HG02763 (cell line): Measurements from ENCODE around the gene RNF115.
"Not testable (repeated sequence)": the region's sequence is repeated elsewhere in the genome, so short reads cannot be mapped to it uniquely, and the experiment has no call there.

ENCODE experiments used
- ATAC-seq: cut with Tn5 transposase; IDR thresholded peaks from one replicate; pipeline ENCODE4 v1.9.1; 2021; ENCODE audit warnings: mild to moderate bottlenecking, moderate library complexity; ENCODE audit not compliant: unreplicated experiment

Gene RNF115

DNA sequence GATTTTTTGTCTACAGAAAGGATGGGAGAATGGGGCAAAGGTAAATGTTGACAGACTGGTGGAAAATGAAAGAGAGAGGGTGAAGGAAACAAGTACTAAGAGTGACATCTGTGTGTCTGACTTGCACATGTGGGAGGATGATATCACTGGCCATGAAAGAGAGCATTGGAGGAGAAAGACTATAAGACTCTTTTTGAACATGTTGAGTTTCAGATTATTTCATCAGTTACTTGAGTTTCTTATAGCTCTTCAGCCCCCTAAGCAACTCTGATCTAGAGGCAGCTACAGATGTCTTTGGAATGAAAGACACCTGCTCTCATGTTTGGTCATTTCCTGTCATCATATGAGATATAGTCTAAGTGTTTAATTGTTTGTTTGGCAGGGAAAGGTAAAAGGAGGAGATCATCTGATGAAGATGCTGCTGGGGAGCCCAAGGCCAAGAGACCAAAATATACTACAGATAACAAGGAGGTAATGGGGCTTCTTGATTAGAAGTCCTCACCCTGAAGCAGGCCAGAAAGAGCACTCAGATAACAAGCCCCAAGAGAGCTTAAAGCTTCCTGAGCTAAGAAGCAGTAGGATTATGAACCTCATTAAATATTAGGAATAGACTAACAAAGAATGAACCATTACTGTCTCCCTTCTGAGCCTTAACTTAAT lies 4.6 kb upstream of the RNF115 start:
- ATAC-seq, result no peak

DNA sequence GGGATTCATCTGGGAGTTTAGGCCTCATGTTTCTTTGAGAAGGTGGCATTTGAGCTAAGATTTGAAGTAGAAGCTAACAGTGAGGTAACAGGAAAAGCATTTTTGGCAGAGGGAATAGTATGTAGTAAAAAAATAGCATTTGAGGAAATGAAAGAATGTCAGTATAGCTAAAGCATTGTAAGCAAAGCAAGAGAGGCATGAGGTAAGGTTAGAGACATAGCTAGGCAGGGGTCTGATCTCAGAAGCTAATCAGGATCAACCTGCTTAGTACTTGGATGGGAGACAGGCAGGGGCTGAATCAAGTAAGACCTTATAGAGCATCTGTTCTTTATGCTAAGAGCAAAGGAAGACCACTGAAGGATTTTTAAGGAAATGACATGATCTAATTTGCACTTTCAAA lies 4.1 kb upstream of the RNF115 start:
- no peak for ATAC-seq

DNA sequence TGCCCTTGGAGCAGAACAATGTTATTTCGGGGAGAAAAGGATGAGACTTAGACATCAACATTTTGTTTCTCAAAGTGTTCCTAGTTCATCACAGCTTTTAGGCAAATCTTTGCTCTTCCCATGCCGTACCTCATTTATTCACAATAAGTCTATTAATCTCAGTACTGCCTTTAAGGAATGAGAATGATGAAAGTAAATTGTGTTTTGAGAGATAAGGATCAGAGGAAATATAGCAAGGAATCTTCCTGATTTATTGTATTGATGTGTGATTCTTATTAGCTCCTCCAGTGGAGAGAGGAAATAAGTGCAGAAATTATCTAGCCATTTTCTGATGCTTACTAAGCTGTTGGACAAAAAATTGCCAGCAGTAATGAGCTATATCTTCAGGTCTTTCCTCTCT lies 2.1 kb upstream of the RNF115 start:
- no peak for ATAC-seq

- ATAC-seq, result no peak
These were observed 576 bp upstream of the RNF115 start for GRCh38 chr1:145824499-145824842.

- not testable (repeated sequence) for ATAC-seq
These were observed 1.0 kb downstream of the RNF115 start for GRCh38 chr1:145822779-145823331.

DNA sequence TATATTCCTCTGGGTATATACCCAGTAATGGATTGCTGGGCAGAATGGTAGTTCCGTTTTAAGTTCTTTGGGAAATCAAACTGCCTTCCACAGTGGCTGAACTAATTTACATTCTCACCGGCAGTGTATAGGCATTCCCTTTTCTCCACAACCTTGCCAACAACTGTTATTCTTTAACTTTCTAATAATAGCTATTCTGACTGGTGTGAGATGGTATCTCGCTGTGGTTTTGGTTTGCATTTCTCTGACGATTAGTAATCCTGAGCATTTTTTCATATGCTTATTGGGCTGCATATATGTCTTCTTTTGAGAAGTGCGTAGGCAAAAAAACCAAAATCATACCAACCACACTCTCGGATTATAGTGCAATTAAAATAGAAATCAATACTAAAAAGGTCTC lies 5.8 kb downstream of the RNF115 start:
- not testable (repeated sequence) for ATAC-seq

DNA sequence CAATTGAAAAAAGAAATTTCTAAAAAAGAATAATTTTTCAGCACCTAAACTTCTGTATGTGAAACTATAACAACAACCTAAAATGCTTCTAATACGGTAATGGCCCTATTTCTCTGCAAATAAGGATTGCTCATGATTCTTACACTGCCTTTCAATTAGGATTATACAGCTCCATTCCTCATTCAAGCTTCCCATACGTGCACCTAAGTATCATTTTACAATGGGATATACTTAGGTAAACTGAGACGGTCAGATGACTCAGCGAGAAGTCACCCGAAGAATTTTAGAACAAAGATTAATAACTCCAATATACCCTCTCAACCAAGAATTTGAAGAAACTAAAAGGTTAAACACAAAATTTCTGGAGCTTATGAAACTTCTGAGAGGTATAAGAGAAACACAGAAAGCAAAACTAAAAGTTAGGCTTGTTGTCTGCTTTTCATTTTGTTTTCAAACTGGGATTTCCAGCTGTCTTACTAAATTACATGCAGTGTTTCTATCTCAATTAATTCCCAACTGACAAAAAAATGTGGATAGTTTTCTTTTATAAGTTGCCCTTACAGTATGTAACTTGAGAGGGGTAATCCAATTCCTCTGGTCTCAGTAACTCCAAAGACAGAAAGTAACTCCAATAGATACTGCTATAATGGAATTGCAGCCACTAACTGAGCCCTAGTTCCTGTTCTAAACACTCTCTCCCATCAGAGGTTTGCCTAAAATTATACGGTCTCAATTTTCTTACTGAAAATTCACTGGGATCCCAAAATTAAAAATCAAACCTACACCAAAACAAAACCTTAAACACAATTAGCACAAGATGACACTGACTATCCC lies 10.7 kb downstream of the RNF115 start:
- ATAC-seq, result not testable (repeated sequence)

DNA sequence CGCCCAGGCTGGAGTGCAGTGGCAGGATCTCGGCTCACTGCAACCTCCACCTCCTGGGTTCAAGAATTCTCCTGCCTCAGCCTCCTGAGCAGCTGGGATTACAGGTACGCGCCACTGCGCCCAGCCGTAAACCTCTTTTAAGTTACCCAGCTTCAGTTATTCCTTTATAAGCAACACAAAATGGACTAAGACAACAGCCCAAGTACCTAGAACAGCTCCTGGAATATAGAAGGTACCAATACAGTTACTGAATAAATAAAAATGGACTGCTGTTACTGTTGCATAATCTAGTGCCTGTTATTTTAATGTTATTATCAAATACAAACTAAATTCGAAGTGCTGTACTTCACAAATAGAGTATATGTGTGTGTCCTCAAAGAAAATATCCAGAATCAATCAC lies 17.1 kb downstream of the RNF115 start:
- ATAC-seq, result no peak

DNA sequence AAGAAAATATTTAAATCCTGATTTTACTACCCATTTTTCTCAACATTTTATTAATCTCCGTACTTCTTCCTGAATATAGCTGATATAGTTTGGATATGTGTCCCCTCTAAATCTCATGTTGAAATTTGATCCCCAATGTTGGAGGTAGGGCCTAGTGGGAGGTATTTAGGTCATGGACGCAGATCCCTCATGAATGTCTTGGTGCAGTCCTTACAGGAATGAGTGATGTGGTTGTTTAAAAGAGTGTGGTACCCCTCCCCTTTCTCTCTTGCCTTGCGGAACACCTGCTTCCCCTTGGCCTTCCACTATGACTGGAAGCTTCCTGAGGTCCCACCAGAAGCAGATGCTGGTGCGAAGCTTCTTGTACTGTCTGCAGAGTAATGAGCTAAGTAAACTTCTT lies 17.5 kb downstream of the RNF115 start:
- ATAC-seq, result no peak

GRCh38 chr1:145805057-145805456 lies 18.8 kb downstream of the RNF115 start:
- no peak for ATAC-seq

- ATAC-seq, result no peak
These were observed 19.5 kb downstream of the RNF115 start for GRCh38 chr1:145804235-145805045.

GRCh38 chr1:145799806-145800205 lies 24.1 kb downstream of the RNF115 start:
- no peak for ATAC-seq

DNA sequence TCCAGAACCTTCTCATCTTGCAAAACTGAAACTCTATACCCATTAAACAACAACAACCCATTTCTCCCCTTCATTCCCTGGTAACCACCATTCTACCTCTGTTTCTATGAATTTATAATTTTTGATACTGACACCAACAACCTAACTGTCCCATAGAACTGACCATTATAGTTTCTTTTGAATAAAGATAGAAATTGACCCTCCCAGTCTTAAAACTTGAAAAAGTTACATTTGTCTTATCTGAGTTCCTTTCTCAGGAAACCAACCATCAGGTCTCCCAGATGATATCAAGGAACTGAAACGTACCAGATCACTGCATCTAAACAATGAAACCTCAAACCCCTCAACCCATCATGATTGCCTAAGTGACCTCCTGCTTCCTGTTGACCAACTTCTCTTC lies 27.1 kb downstream of the RNF115 start:
- ATAC-seq, result no peak

DNA sequence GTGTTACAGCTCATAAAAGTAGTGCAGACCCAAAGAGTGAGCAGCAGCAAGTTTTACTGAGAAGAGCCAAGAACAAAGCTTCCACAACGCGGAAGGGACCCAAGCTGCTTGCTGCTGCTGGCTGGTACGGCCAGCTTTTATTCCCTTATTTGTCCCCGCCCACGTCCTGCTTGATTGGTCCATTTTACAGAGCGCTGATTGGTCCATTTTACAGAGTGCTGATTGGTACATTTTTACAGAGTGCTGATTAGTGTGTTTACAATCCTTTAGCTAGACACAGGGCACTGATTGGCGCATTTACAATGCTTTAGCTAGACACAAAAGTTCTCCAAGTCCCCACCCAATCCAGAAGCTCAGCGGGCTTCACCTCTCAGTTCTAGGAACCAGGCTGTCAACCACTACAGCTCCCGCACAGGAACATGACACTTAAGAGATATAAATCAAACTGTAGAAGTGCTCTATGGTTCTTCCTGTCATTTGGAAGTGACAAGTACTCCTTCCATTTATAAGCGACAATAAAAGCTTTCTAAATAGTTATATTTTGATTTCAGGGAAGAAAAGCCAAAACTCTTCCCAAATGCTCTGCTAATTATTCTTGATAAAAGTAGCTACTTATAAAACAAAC lies 28.5 kb downstream of the RNF115 start:
- no peak for ATAC-seq

GRCh38 chr1:145792484-145792883 lies 31.4 kb downstream of the RNF115 start:
- ATAC-seq, result no peak

DNA sequence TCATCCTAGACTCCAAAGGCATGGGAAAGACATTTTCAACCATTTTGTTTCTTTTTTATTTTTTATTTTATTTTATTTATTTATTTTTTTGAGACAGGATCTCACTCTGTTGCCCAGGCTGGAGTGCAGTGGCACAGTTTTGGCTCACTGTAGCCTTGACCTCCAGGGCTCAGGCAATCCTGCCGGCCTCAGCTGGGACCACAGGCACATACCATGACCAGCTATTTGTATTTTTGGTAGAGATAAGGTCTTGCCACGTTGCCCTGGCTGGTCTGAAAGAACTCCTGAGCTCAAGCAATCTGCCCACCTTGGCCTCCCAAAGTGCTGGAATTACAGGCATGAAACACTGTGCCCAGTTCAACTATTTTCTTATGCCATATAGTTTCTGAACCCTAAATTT lies 32.0 kb downstream of the RNF115 start:
- not testable (repeated sequence) for ATAC-seq

DNA sequence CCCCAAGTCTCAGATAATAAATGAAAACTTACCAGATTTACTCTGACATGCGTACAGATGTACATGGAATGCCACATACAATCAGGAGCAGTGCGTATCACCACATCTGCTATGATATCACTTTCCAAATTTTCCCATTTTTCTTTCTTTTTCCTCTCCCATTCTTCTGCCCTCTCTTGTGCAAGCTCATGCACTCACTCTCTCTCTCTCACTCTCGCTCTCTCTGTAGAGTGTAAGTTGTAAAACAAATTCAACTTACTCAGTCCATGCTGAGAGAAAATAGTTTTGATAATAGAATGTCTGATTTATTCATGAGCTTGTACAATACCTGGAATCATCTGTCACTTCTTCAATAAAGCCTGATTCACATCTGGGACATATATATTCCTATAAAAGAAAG lies 35.3 kb downstream of the RNF115 start:
- no peak for ATAC-seq

- no peak for ATAC-seq
These were observed 37.6 kb downstream of the RNF115 start for GRCh38 chr1:145786271-145786670.

DNA sequence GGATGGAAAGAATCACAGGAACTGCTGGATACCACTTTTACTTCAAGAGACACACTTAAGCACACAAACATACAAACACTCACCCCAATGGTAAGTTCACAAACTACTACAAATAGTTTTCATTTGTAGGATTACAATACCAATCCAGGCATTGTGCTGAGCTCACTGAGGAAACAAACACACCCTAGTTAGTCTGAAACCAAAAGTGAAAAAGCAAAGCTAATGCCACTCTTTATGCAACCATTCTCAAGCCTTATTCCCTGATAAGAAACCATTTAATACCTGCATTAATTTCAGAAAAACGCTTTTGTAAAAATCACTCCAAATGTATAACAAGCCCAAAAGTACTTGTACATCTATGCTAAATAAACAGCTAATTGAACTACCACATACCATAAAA lies 38.3 kb downstream of the RNF115 start:
- ATAC-seq, result no peak

DNA sequence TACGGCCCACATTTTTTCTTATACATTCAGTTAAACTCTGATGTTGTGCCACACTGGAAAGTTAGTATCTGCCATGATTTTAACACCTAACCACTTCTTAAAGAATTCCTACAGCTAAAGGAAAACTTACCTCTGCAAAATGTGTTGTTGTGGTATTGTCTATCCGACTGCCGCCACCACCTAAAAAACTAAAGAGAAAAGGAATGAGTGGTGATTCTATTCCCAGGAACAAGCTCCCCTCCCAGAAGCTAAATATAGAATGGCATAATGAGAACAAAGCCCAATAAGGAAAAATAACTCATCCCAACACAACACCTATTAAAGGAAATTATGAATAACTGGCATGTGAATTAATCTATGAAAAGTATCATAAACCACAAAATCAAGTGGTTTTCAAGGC lies 39.5 kb downstream of the RNF115 start:
- no peak for ATAC-seq
